ENCODE data around the gene PGAP1.
A peak's percentile ranks its signal among the peaks of the same experiment; 100 is the strongest.

The PGAP1 gene

DNA sequence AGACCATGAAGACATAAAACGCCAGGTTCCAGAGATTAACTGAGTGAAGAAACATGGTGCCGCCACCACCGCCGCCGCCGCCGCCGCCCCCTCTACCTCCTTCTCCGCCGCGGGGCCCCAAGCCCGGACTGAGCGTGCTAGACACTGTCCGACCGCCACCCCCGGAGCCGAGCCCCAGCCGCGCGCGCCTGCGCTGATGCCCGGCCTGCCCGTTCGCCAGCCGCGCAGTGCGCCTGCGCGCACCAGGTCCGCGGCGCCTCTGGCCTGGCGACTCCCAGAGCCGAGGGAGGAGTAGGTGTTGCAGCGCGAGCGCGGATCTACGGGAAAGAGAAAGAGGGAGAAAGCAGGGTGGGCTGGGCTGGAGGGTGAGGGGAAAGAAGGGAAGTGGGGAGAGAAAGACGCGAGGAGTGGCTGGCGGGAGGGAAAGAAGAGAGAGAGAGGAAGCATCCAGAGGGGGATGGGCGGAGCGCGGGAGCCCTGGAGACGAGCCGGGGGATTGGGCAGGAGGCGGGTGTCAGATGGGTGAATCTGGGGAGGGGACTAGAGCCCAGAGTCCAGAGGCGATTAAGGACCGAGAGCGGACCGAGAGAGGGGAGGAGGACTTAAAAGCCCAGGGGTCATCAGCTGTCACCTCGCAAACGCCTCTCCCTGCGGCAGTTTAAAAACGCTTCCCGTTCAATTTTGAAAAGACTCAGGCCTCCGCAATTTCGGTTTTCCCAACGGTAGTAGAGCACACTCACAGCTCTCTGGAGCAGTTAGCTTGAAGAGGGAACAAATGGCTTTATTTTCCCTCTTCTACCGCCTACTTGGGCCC, at the start of gene PGAP1:
TSS of gene PGAP1 (minus strand) at position 146 of the 814 bp plus-strand sequence. CDS start at position 55, 91 bp downstream.
- peak; percentile 95 for DNase-seq

DNA sequence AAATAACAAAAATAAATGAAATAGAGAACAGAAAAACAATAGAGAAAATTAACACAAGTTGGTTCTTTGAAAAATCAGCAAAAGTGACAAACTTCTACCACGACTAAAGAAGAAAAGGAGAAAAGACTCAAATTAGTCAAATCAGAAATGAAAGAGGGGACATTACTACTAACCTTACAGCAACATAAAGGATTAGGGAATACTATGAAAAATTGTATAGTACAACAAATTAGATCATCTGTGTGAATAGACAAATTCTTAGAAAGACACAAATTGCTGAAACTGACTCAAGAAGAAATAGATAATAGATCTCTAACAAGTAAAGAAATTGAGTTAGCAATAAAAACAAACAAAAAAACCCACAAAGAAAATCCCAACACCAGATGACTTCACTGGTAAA, 48.5 kb upstream of the PGAP1 start:
- DNase-seq = no peak

GRCh38 chr2:196971574-196972279, 45.2 kb upstream of the PGAP1 start:
- DNase-seq = peak; percentile 51

DNA sequence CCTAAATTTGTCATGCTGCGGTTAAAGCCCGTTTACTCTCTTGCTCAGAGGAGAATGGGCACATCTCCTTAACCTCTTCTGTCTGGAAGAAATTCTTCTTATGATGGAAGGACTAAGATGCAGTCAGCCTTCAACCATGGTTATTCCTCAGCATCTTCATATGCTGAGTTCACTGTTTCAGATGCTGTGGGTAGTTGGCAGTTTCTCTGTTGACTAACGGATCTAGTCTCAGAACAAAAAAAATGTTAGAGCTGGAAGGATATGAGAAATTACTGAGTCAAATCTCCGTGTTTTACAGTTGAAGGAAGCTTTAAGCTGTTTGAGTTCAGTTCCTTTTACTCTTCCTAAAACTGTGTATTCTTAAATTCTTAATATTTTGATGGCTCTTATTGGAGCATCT, 43.6 kb upstream of the PGAP1 start:
- peak; percentile 71 for DNase-seq

DNA sequence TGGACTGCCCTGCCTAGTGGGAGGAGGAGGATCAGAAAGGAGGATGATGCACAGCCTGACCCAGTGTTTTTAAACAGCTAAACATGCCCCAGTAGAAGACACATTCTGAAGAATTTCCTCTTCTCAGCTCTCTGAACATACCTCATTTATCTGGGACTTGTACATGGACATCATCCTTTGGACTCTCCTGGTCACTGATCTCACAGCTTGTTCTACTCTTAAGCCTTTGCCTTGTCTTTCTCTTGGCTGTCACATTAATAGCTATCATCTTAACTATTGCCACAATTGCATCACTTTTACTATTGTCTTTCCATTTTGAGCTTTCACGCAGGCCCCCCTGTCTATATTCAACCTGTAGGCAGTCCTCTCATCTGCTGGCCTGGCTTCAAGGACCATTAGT, 42.0 kb upstream of the PGAP1 start:
- DNase-seq = no peak

DNA sequence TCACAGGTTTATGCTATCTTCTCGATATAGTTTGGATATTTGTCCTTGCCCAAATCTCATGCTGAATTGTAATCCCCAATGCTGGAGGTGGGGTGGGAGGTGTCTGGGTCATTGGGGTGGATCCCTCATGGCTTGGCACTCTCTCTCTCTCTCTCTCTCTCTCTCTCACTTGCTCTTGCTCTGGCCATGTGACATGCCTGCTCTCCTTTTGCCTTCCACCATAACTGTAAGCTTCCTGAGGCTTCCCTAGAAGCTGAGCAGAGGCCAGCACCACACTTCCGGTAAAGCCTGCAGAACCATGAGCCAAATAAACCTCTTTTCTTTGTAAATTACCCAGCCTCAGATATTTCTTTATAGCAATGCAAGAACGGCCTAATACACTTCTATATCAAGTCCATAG, 41.3 kb upstream of the PGAP1 start:
- DNase-seq = no peak

GRCh38 chr2:196967116-196967515, 40.6 kb upstream of the PGAP1 start:
- DNase-seq = no peak

- DNase-seq = no peak
Observed at GRCh38 chr2:196966061-196966460, 39.6 kb upstream of the PGAP1 start.

- DNase-seq = no peak
Observed at GRCh38 chr2:196965651-196966050, 39.1 kb upstream of the PGAP1 start.

- no peak for DNase-seq
Observed at GRCh38 chr2:196963961-196964360, 37.5 kb upstream of the PGAP1 start.

GRCh38 chr2:196963043-196963442, 36.5 kb upstream of the PGAP1 start:
- peak; percentile 62 for DNase-seq

DNA sequence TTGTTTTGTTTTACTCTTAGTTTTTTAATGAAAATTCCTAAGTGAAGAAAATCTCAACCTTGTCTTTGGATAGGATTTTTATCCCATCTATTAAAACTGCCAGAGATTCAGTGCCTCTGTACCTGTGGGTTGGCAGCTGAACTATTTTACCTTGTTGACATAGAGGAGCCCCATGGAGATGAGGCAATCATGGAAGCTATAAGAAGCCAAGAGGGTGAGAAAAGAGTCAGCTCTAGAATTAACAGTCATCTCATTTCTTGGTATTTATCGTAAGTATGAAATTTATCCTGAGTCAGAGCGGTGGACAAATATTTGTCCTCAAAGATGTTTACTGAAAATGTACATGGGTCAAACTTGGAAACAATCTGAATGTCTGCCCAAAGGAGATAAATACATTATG, 35.8 kb upstream of the PGAP1 start:
- DNase-seq = peak; percentile 78

- peak; percentile 84 for DNase-seq
Observed at GRCh38 chr2:196961889-196962288, 35.4 kb upstream of the PGAP1 start.

- no peak for DNase-seq
Observed at GRCh38 chr2:196959734-196960338, 33.3 kb upstream of the PGAP1 start.

- no peak for DNase-seq
Observed at GRCh38 chr2:196959281-196959680, 32.8 kb upstream of the PGAP1 start.

DNA sequence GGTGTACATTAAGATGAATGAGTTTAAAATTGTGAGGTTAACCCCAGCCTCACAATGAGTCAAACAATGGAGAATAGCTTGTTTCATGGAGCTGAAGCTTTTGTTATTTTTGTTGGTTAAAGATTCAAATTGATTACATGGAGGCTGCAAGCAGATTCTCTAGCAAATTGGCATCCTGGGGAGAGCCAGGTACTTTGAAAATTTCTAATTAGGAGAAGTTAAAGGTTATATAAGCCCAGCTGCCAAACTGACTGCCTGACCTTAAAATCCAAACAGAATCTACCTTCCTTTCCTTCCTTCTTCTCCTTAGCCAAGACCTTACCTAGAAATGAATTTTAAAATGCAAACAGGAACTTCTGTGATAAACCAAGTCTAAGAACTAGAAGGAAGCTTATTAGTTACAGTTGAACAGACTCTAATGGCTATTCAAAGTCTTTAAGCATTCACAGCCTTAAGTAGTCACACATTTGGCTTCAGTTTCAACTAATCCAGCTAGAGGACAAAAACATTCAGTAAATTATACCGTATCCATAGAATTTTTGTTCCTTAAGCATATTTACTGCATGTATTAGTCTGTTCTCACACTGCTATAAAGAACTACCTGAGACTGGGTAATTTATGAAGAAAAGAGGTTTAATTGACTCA, 31.5 kb upstream of the PGAP1 start:
- DNase-seq = no peak

DNA sequence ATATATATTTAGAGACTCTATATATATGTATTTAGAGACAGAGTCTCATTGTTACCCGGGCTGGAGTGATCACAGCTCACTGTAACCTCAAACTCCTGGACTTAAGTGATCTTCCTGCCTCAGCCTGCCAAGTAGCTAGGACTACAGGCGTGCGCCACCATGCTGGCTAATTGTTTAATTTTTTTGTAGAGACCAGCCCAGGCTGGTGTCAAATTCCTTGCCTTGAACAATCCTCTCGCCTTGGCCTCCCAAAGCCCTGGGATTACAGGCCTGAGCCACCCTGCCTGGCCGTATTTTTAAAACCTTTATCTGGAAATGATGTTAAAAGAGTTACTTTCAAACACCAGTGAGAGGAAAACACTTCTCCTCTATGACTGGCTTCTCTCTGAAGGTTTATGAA, 30.9 kb upstream of the PGAP1 start:
- DNase-seq = no peak

GRCh38 chr2:196956069-196956468, 29.6 kb upstream of the PGAP1 start:
- peak; percentile 52 for DNase-seq

DNA sequence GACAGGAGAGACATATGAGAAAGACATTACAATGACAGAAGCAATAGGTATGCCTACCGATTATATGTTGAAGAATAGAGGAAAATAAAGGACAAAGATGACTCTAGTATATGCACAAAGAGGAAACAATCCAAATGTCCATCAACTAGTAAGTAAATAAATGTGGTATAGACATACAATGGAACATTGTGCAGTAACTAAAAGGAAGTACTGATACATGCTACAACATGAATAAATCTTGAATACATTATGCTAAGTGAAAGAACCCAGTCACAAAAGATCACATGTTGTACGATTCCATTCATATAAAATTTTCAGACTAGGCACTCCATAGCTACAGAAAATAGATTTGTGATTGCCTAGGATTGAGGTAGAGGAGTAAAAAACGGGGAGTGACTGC, 28.5 kb upstream of the PGAP1 start:
- no peak for DNase-seq

GRCh38 chr2:196954001-196954400, 27.5 kb upstream of the PGAP1 start:
- no peak for DNase-seq

DNA sequence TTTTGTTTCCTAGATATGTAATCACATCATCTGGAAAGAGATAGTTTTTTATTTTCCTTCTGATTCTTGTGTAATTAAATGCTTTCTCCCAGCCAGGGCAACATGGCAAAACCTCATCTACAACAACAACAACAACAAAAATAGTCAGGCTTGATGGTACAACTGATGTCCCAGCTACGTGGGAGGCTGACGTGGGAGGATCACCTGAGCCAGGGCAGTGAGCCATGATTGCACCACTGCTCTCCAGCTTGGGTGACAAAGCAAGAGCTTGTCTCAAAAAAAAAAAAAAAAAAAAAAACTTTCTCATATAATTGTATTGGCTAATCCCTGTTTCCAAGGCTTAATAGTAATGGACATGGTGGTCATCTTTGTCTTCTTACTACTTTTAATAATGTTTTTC, 26.4 kb upstream of the PGAP1 start:
- no peak for DNase-seq

- no peak for DNase-seq
Observed at GRCh38 chr2:196951973-196952372, 25.5 kb upstream of the PGAP1 start.

- no peak for DNase-seq
Observed at GRCh38 chr2:196949116-196949515, 22.6 kb upstream of the PGAP1 start.
